IPS-18a (cell line): ENCODE data around the gene NCKAP1.
"Not testable (repeated sequence)": the region's sequence is repeated elsewhere in the genome, so short reads cannot be mapped to it uniquely, and the experiment has no call there.

Source experiments
- H3K27ac ChIP-seq: one replicate; pipeline ENCODE4 v1.5.1; 2013; ENCODE audit warnings: low read length
- H3K27me3 ChIP-seq: one replicate; pipeline ENCODE4 v1.6.1; 2013; ENCODE audit warnings: mild to moderate bottlenecking, low read length; ENCODE audit not compliant: control insufficient read depth, insufficient read depth
- H3K36me3 ChIP-seq: one replicate; pipeline ENCODE4 v1.6.1; 2013; ENCODE audit warnings: low read depth, low read length; ENCODE audit not compliant: control insufficient read depth
- H3K4me1 ChIP-seq: one replicate; pipeline ENCODE4 v1.6.1; 2013; ENCODE audit warnings: low read depth, low read length; ENCODE audit not compliant: control insufficient read depth
- H3K4me3 ChIP-seq: one replicate; pipeline ENCODE4 v1.5.1; 2013; ENCODE audit warnings: low read length
- H3K9ac ChIP-seq: one replicate; pipeline ENCODE4 v1.6.1; 2013; ENCODE audit warnings: mild to moderate bottlenecking, low read length, moderate library complexity
- H3K9me3 ChIP-seq: one replicate; pipeline ENCODE4 v1.6.1; 2013; ENCODE audit warnings: low read depth, low read length; ENCODE audit not compliant: control insufficient read depth

NCKAP1 gene

GRCh38 chr2:182885771-182886170 is 152.5 kb downstream of the NCKAP1 start:
- H3K4me3 ChIP-seq, result no peak overlapping the region
- H3K36me3 ChIP-seq, result no peaks in the 10 kb centered on the region
- H3K9me3 ChIP-seq, result no peaks in the 10 kb centered on the region
- H3K9ac ChIP-seq, result no peak overlapping the region
- H3K27ac ChIP-seq, result no peak overlapping the region
- no peaks in the 10 kb centered on the region for H3K27me3 ChIP-seq
- H3K4me1 ChIP-seq, result no peaks in the 10 kb centered on the region

GRCh38 chr2:182883451-182883850 is 154.8 kb downstream of the NCKAP1 start:
- Histone ChIP-seq H3K4me3 (no peak overlapping the region), H3K9me3 (no peaks in the 10 kb centered on the region), H3K36me3 (no peaks in the 10 kb centered on the region), H3K27me3 (no peaks in the 10 kb centered on the region), H3K9ac (no peak overlapping the region), H3K27ac (no peak overlapping the region), H3K4me1 (no peaks in the 10 kb centered on the region)

- not testable (repeated sequence) for H3K9ac ChIP-seq, H3K9me3 ChIP-seq, H3K4me1 ChIP-seq, H3K27me3 ChIP-seq, H3K36me3 ChIP-seq, H3K27ac ChIP-seq, H3K4me3 ChIP-seq
These were observed 158.2 kb downstream of the NCKAP1 start for GRCh38 chr2:182880100-182880499.

GRCh38 chr2:182876653-182877052 is 161.6 kb downstream of the NCKAP1 start:
- H3K4me3 ChIP-seq, H3K9me3 ChIP-seq, H3K36me3 ChIP-seq, H3K9ac ChIP-seq, H3K27ac ChIP-seq, H3K27me3 ChIP-seq, H3K4me1 ChIP-seq: not testable (repeated sequence)

- Histone ChIP-seq H3K9me3 (no peaks in the 10 kb centered on the region), H3K27ac (no peak overlapping the region), H3K36me3 (no peaks in the 10 kb centered on the region), H3K4me1 (peaks cover 14% of the 10 kb centered on the region), H3K4me3 (no peak overlapping the region), H3K27me3 (peaks cover 23% of the 10 kb centered on the region), H3K9ac (no peak overlapping the region)
These were observed 168.0 kb downstream of the NCKAP1 start for GRCh38 chr2:182870227-182870626.

GRCh38 chr2:182868054-182868796 is 170.0 kb downstream of the NCKAP1 start:
- H3K4me3 ChIP-seq, result peak overlapping the region; percentile 86
- H3K36me3 ChIP-seq, result no peaks in the 10 kb centered on the region
- H3K27ac ChIP-seq, result no peak overlapping the region
- peaks cover 14% of the 10 kb centered on the region for H3K4me1 ChIP-seq
- peaks cover 35% of the 10 kb centered on the region for H3K27me3 ChIP-seq
- H3K9ac ChIP-seq, result no peak overlapping the region
- no peaks in the 10 kb centered on the region for H3K9me3 ChIP-seq

- Histone ChIP-seq H3K27ac (no peak overlapping the region), H3K4me1 (peaks cover 14% of the 10 kb centered on the region), H3K9me3 (no peaks in the 10 kb centered on the region), H3K4me3 (peak overlapping the region; percentile 86), H3K36me3 (no peaks in the 10 kb centered on the region), H3K27me3 (peaks cover 35% of the 10 kb centered on the region), H3K9ac (peak overlapping the region; percentile 40)
These were observed 170.7 kb downstream of the NCKAP1 start for GRCh38 chr2:182867426-182868053.

- no peak within 1 kb of the TSS for H3K27ac ChIP-seq
- H3K4me3 ChIP-seq, result peak within 1 kb of the TSS; percentile 86
- peak within 1 kb of the TSS; percentile 40 for H3K9ac ChIP-seq
- H3K36me3 ChIP-seq, result no peaks in the 10 kb centered on the region
- H3K9me3 ChIP-seq, result no peaks in the 10 kb centered on the region
- peaks cover 14% of the 10 kb centered on the region for H3K4me1 ChIP-seq
- H3K27me3 ChIP-seq, result peaks cover 35% of the 10 kb centered on the region
These were observed 171.5 kb downstream of the NCKAP1 start, which contains the start of gene FRZB for GRCh38 chr2:182866461-182867406. FRZB (minus strand) TSS chr2:182866637; CDS start chr2:182866552, 85 bp downstream.

- peaks cover 35% of the 10 kb centered on the region for H3K27me3 ChIP-seq
- peaks cover 14% of the 10 kb centered on the region for H3K4me1 ChIP-seq
- peak overlapping the region; percentile 86 for H3K4me3 ChIP-seq
- H3K9me3 ChIP-seq, result no peaks in the 10 kb centered on the region
- peak overlapping the region; percentile 40 for H3K9ac ChIP-seq
- H3K27ac ChIP-seq, result no peak overlapping the region
- no peaks in the 10 kb centered on the region for H3K36me3 ChIP-seq
These were observed 172.2 kb downstream of the NCKAP1 start for GRCh38 chr2:182866095-182866460.

- H3K36me3 ChIP-seq, result no peaks in the 10 kb centered on the region
- peaks cover 35% of the 10 kb centered on the region for H3K27me3 ChIP-seq
- peak overlapping the region; percentile 86 for H3K4me3 ChIP-seq
- H3K27ac ChIP-seq, result no peak overlapping the region
- no peak overlapping the region for H3K9ac ChIP-seq
- H3K9me3 ChIP-seq, result no peaks in the 10 kb centered on the region
- H3K4me1 ChIP-seq, result peaks cover 14% of the 10 kb centered on the region
These were observed 173.2 kb downstream of the NCKAP1 start for GRCh38 chr2:182864949-182865570.

GRCh38 chr2:182863642-182864041 is 174.6 kb downstream of the NCKAP1 start:
- Histone ChIP-seq H3K27me3 (peaks cover 35% of the 10 kb centered on the region), H3K4me3 (no peak overlapping the region), H3K4me1 (peaks cover 14% of the 10 kb centered on the region), H3K36me3 (no peaks in the 10 kb centered on the region), H3K27ac (no peak overlapping the region), H3K9me3 (no peaks in the 10 kb centered on the region), H3K9ac (no peak overlapping the region)
